Endothelial cell of umbilical vein (primary cell): ENCODE results near the gene MORN3.
"Not testable (repeated sequence)": the region's sequence is repeated elsewhere in the genome, so short reads cannot be mapped to it uniquely, and the experiment has no call there.

Source experiments
- CTCF ChIP-seq, 2 donors: IDR thresholded peaks; 1 replicate in 1 of 2; 2 replicates in 1 of 2; pipeline ENCODE4 v1.5.1; 2011; ENCODE audit warnings: low read length in 2 of 2, mild to moderate bottlenecking in 2 of 2, moderate library complexity in 2 of 2, control low read depth in 1 of 2, inconsistent platforms in 1 of 2, low read depth in 1 of 2; ENCODE audit not compliant: insufficient read depth in 1 of 2; ENCODE audit errors: extremely low read depth in 1 of 2
- EZH2 ChIP-seq: IDR thresholded peaks from 2 replicates; pipeline ENCODE4 v1.6.1; 2012; ENCODE audit warnings: borderline replicate concordance, low read depth, mild to moderate bottlenecking, moderate library complexity, low read length, inconsistent platforms; ENCODE audit not compliant: severe bottlenecking
- JUN ChIP-seq: IDR thresholded peaks from 2 replicates; pipeline ENCODE4 v1.6.1; 2011; ENCODE audit warnings: borderline replicate concordance, low read depth; ENCODE audit not compliant: insufficient read length, insufficient read depth
- MAX ChIP-seq: IDR thresholded peaks from 2 replicates; pipeline ENCODE4 v1.6.1; 2011; ENCODE audit not compliant: insufficient read depth, insufficient read length
- POLR2A ChIP-seq: IDR thresholded peaks from 2 replicates; pipeline ENCODE4 v1.6.1; 2012; ENCODE audit warnings: low read depth, mild to moderate bottlenecking, control low read depth, low read length
- POLR2AphosphoS5 ChIP-seq: IDR thresholded peaks from 2 replicates; pipeline ENCODE4 v1.6.1; 2012; ENCODE audit warnings: low read depth, mild to moderate bottlenecking, control low read depth, low read length, moderate library complexity; ENCODE audit not compliant: insufficient read depth

- TF ChIP-seq EZH2; CTCF (IDR thresholded peaks at IDR 0.05; ENCODE audit: extremely low read depth in 1 of 2, insufficient read depth in 1 of 2, low read depth in 1 of 2, low read length in 2 of 2); POLR2A; MAX; POLR2AphosphoS5; JUN: not testable (repeated sequence)
Observed at GRCh38 chr12:121666829-121667228, 2.6 kb downstream of the MORN3 start.
